ENCODE data around the gene ATF5. TPM values are rescaled to one million over a fixed set of nuclear protein-coding genes. Genes with fewer than 3 reads are reported as not detected.

The ATF5 gene
- total and polyA plus RNA-seq, 10 of the 15 experiments (the other 5 are each of a cell fraction or from before 2014, with no cell fraction given): 9.1 to 133 (median 24.0) TPM

DNA sequence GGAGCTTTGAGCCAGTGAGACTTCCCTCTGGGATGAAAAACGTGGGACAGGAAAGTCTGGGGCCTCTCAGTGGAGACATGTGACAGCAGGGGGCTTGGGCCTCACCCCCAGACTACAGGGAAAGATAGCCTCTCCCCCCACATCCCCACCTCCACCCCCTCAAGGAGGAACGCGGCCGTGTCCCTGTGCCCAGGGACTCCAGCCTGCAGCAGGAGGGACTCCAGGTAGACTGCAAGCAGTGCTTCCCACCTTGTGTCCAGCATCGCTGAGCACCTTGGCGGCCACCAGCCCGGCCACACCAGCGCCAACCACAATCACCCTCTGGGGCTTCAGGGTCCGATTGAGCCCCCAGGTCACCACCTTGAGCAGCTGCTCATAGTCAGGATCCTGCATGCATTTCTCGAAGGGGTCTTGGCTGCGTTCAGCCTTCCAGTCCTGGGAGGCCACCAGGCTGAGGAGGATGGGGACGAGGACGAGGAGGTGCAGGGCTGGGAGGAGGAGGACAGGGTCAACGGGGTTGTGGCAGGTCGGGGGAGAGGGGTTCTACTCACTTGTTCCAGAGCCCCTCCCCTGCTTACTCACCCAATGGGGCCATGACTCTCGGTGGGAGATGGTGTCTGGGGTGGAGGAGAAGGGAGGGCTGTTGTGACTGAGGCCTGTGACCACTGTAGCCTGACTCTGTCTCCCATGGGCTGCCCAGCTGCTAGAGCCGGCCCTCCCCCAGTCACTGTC is 33.3 kb upstream of the ATF5 start (continued):
- TF ChIP-seq ZBTB4 (CRISPR knock-in tag; IDR thresholded peaks at IDR 0.05): no peak
- TF ChIP-seq TCF12 (IDR thresholded peaks at IDR 0.05; ENCODE audit: low read depth, low read length): 0 out of 2 replicates have a peak, but pooled peaks have one; percentile 68
- peak; percentile 74 for TF ChIP-seq POLR2AphosphoS5 (IDR thresholded peaks at IDR 0.05; ENCODE audit: low read length)
- TF ChIP-seq TCF7 (IDR thresholded peaks at IDR 0.05; ENCODE audit: borderline replicate concordance): no peak
- TF ChIP-seq CEBPB (IDR thresholded peaks at IDR 0.05; ENCODE audit: borderline replicate concordance in 1 of 2, low read depth in 2 of 2, low read length in 2 of 2): no peak
- TF ChIP-seq, protein P1, sequence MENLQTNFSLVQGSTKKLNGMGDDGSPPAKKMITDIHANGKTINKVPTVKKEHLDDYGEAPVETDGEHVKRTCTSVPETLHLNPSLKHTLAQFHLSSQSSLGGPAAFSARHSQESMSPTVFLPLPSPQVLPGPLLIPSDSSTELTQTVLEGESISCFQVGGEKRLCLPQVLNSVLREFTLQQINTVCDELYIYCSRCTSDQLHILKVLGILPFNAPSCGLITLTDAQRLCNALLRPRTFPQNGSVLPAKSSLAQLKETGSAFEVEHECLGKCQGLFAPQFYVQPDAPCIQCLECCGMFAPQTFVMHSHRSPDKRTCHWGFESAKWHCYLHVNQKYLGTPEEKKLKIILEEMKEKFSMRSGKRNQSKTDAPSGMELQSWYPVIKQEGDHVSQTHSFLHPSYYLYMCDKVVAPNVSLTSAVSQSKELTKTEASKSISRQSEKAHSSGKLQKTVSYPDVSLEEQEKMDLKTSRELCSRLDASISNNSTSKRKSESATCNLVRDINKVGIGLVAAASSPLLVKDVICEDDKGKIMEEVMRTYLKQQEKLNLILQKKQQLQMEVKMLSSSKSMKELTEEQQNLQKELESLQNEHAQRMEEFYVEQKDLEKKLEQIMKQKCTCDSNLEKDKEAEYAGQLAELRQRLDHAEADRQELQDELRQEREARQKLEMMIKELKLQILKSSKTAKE (IDR thresholded peaks at IDR 0.05; ENCODE audit: low read depth, poor library complexity, severe bottlenecking): no peak
- no peak for TF ChIP-seq PML (IDR thresholded peaks at IDR 0.05; ENCODE audit: low read length)
- no peak; the same call in 1 of the 2 replicates for TF ChIP-seq NKRF (conservative IDR thresholded peaks at IDR 0.05)
- peak; percentile 60; the same call in 1 of the 2 replicates for TF ChIP-seq SIN3A (IDR thresholded peaks at IDR 0.05; ENCODE audit: low read depth, low read length)
